Mucosa of descending colon (tissue), 3 donors: Measurements from ENCODE around the gene FAT1. TPM values are rescaled to one million over a fixed set of nuclear protein-coding genes. Genes with fewer than 3 reads are reported as not detected.

Experiments used
- ATAC-seq: fragments of 200-7000 bp; cut with Tn5 transposase; one replicate; pipeline ENCODE4 v1.9.1; 2020; ENCODE audit warnings: mild to moderate bottlenecking, moderate library complexity
- DNase-seq, 3 donors: peaks; one replicate each; pipeline ENCODE4 v3.0.0-alpha.2; 2020
- H3K36me3 ChIP-seq: fragments of 200-600 bp; one replicate; pipeline ENCODE4 v1.8.0; 2021; ENCODE audit warnings: low read depth, mild to moderate bottlenecking
- H3K4me1 ChIP-seq: fragments of 200-600 bp; one replicate; pipeline ENCODE4 v1.8.0; 2021; ENCODE audit warnings: low read depth, mild to moderate bottlenecking
- H3K4me3 ChIP-seq: fragments of 200-600 bp; one replicate; pipeline ENCODE4 v1.8.0; 2021; ENCODE audit warnings: mild to moderate bottlenecking
- H3K9me3 ChIP-seq: fragments of 200-600 bp; one replicate; pipeline ENCODE4 v1.8.0; 2021; ENCODE audit warnings: mild to moderate bottlenecking
- CTCF ChIP-seq: fragments of 200-600 bp; IDR thresholded peaks from one replicate; pipeline ENCODE4 v1.8.0; 2022; ENCODE audit warnings: antibody characterized with exemption, mild to moderate bottlenecking
- intact Hi-C, 2 donors: fragments of 100-400 bp; cut with DNase I in 1 of 2; cut with micrococcal nuclease in 1 of 2; formaldehyde crosslinking; loops; one replicate each; pipeline versions ENCODE4 v1.11.0 to v1.11.1; 2022; cut with DNase I, micrococcal nuclease
- total RNA-seq, 3 donors: library from RNA; stranded (reverse); fragmentation: NEBNext Ultra II Directional in 2 of 3; extraction: Animal tissue kit (Norgen Biotek cat#: 25700) in 2 of 3; gene quantifications; one replicate each; pipeline versions ENCODE4 v1.2.1 to v1.2.4, GENCODE V29; 2021 to 2023
- donor health status: DM: no; HTN: no; CAD: no; lungs with moderate emphysema.
- donor health status: DM: no; HTN: no; CAD: no.
- donor health status: DM: no; HTN: yes; CAD: no.

Gene FAT1
- total RNA-seq, 3 donors from 2014 or later, result 241 to 337 (median 259) TPM

GRCh38 chr4:186586205-186586604 lies 137.5 kb downstream of the FAT1 start:
- no peak for TF ChIP-seq CTCF
- Histone ChIP-seq H3K9me3 (no peaks in the 10 kb centered on the region), H3K36me3 (no peaks in the 10 kb centered on the region), H3K4me1 (no peaks in the 10 kb centered on the region), H3K4me3 (no peak overlapping the region)
- ATAC-seq (no peak), DNase-seq (no peak)
- intact Hi-C loops, result loop anchor here in 1 of 2 donors (10.0 kb wide), 1 partner anchor 291 kb away; no protein-coding TSS in a partner anchor

DNA sequence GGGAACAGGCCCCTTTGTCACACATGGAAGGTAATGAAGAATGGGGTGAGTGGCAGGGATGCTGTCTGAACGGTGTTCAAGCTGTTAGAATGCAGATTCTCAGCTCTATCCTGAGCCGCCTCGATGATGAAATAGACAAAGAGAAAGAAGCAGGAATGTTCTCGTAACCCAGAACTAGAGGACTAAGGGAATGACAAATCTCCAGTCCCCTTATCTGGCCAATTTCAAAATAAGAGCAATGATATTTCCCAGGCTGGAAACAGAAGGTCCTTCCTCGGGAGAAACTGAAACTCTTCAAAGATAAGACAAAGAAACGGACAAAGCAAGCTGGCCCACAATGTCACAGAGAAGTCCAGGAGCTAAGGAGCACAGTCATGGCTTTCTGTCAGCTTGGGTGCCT lies 138.7 kb downstream of the FAT1 start:
- intact Hi-C loops, result loop anchor here in 1 of 2 donors (10.0 kb wide), 1 partner anchor 290 kb away; no protein-coding TSS in a partner anchor
- ATAC-seq, result no peak
- H3K4me3 ChIP-seq, result no peak overlapping the region
- DNase-seq, result no peak
- no peaks in the 10 kb centered on the region for H3K36me3 ChIP-seq
- TF ChIP-seq CTCF, result no peak
- no peaks in the 10 kb centered on the region for H3K9me3 ChIP-seq
- no peaks in the 10 kb centered on the region for H3K4me1 ChIP-seq

- Histone ChIP-seq H3K36me3 (no peaks in the 10 kb centered on the region), H3K4me3 (no peak overlapping the region), H3K4me1 (no peaks in the 10 kb centered on the region), H3K9me3 (no peaks in the 10 kb centered on the region)
- ATAC-seq (no peak), DNase-seq (no peak)
- intact Hi-C loops, result loop anchor here in 1 of 2 donors (10.0 kb wide), 1 partner anchor 287 kb away; no protein-coding TSS in a partner anchor
- no peak for TF ChIP-seq CTCF
These were observed 142.2 kb downstream of the FAT1 start for GRCh38 chr4:186581421-186581820.

DNA sequence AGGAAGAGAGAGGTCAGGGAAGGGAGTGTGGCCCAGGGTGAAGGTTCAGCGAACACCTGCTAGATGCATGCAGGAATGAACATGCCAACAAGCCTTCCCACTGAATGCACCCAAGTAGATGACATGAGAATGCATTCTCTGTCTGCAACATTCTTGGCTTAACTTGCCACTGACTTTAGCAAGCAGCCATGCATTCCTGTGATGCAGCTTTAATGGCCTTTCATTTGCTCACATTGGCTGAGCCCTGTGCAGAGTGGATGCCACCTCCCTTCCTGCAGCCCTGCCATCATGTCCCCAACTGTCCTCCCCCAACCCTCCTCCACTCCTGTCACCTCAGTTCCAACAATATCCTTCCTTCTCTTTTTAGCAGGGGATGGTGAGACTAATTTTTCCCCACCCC lies 143.0 kb downstream of the FAT1 start:
- Histone ChIP-seq H3K4me3 (no peak overlapping the region), H3K4me1 (no peaks in the 10 kb centered on the region), H3K36me3 (no peaks in the 10 kb centered on the region), H3K9me3 (no peaks in the 10 kb centered on the region)
- intact Hi-C loops, result loop anchor here in 1 of 2 donors (10.0 kb wide), 1 partner anchor 286 kb away; no protein-coding TSS in a partner anchor
- DNase-seq (no peak), ATAC-seq (no peak)
- TF ChIP-seq CTCF, result no peak

- H3K9me3 ChIP-seq, result no peaks in the 10 kb centered on the region
- ATAC-seq (peak; percentile 92), DNase-seq (peak; percentile 66 to 78 (median 69))
- no peaks in the 10 kb centered on the region for H3K36me3 ChIP-seq
- no peak overlapping the region for H3K4me3 ChIP-seq
- intact Hi-C loops, result no loop called here
- H3K4me1 ChIP-seq, result peaks cover 7% of the 10 kb centered on the region
- TF ChIP-seq CTCF, result no peak
These were observed 153.3 kb downstream of the FAT1 start for GRCh38 chr4:186570193-186570996.
